ENCODE results near the gene ZNF420. TPM values are rescaled to one million over a fixed set of nuclear protein-coding genes. Genes with fewer than 3 reads are reported as not detected.
A peak's percentile ranks its signal among the peaks of the same experiment; 100 is the strongest.
"Not testable (repeated sequence)": the region's sequence is repeated elsewhere in the genome, so short reads cannot be mapped to it uniquely, and the experiment has no call there.

The ZNF420 gene
- polyA plus RNA-seq, 1 donor (not counting 4 experiments of a cell fraction or from before 2014, with no cell fraction given), result 5.0 TPM

- H3K4me2 ChIP-seq (ENCODE audit: control insufficient read depth, extremely low read depth, insufficient read depth, low read depth, low read length), result no peak overlapping the region
- no peaks in the 10 kb centered on the region for H3K4me1 ChIP-seq (ENCODE audit: control insufficient read depth, extremely low read depth, insufficient read depth, low read length)
- no peak overlapping the region for H3K27ac ChIP-seq (ENCODE audit: control insufficient read depth, insufficient read depth, low read length)
- H3K79me2 ChIP-seq (ENCODE audit: control insufficient read depth, insufficient read depth, low read length), result no peaks in the 10 kb centered on the region
- dilution Hi-C loops (cut with MboI; ENCODE audit: extremely low pct_ligation_motif_present, low sequenced_read_pairs), result no loop called here
- no peak overlapping the region for H3K4me3 ChIP-seq (ENCODE audit: control insufficient read depth in 2 of 3, extremely low read depth in 1 of 3, insufficient read depth in 2 of 3, low read depth in 1 of 3, low read length in 3 of 3)
- peaks cover 0 to 2% of the 10 kb centered on the region in 2 experiments for H3K36me3 ChIP-seq (ENCODE audit: control insufficient read depth in 2 of 2, extremely low read depth in 1 of 2, insufficient read depth in 2 of 2, low read length in 2 of 2)
- H3K9me3 ChIP-seq (ENCODE audit: control insufficient read depth, low read depth, low read length), result peaks cover 6% of the 10 kb centered on the region
- H3K9me1 ChIP-seq (ENCODE audit: control insufficient read depth, extremely low read depth, insufficient read depth, low read length), result no peaks in the 10 kb centered on the region
- no peak for DNase-seq (ENCODE audit: low read depth, low spot score)
- TF ChIP-seq CTCF (optimal IDR thresholded peaks at IDR 0.05 in 1 of 3, IDR thresholded peaks at IDR 0.05 in 1 of 3, conservative IDR thresholded peaks at IDR 0.05 in 1 of 3; ENCODE audit: extremely low read depth in 1 of 3, insufficient read depth in 2 of 3, low read length in 3 of 3) (peak in 2 of 3 experiments; percentile 5 to 25), EZH2 (IDR thresholded peaks at IDR 0.05; ENCODE audit: low read length) (no peak)
- H3K9ac ChIP-seq (ENCODE audit: control insufficient read depth, extremely low read depth, insufficient read depth, low read length), result no peak overlapping the region
- FAIRE-seq, result no peak
- H2AFZ ChIP-seq (ENCODE audit: control insufficient read depth, low read length), result no peak overlapping the region
- H3K27me3 ChIP-seq (ENCODE audit: control insufficient read depth, extremely low read depth, insufficient read depth, low read length), result no peaks in the 10 kb centered on the region
- H4K20me1 ChIP-seq (ENCODE audit: control insufficient read depth, extremely low read depth, insufficient read depth, low read length), result no peaks in the 10 kb centered on the region
Measured at GRCh38 chr19:37114001-37114400, 35.8 kb downstream of the ZNF420 start.

GRCh38 chr19:37122093-37122492 is 43.9 kb downstream of the ZNF420 start:
- H3K27me3 ChIP-seq (ENCODE audit: control insufficient read depth, extremely low read depth, insufficient read depth, low read length); H3K9ac ChIP-seq (ENCODE audit: control insufficient read depth, extremely low read depth, insufficient read depth, low read length); H3K79me2 ChIP-seq (ENCODE audit: control insufficient read depth, insufficient read depth, low read length); H3K9me1 ChIP-seq (ENCODE audit: control insufficient read depth, extremely low read depth, insufficient read depth, low read length); DNase-seq (ENCODE audit: low read depth, low spot score); dilution Hi-C loops (cut with MboI; ENCODE audit: extremely low pct_ligation_motif_present, low sequenced_read_pairs); H3K4me2 ChIP-seq (ENCODE audit: control insufficient read depth, extremely low read depth, insufficient read depth, low read depth, low read length); H3K27ac ChIP-seq (ENCODE audit: control insufficient read depth, insufficient read depth, low read length); H3K4me1 ChIP-seq (ENCODE audit: control insufficient read depth, extremely low read depth, insufficient read depth, low read length); H3K4me3 ChIP-seq (ENCODE audit: control insufficient read depth in 2 of 3, extremely low read depth in 1 of 3, insufficient read depth in 2 of 3, low read depth in 1 of 3, low read length in 3 of 3); H4K20me1 ChIP-seq (ENCODE audit: control insufficient read depth, extremely low read depth, insufficient read depth, low read length); H3K36me3 ChIP-seq (ENCODE audit: control insufficient read depth in 2 of 2, extremely low read depth in 1 of 2, insufficient read depth in 2 of 2, low read length in 2 of 2); FAIRE-seq; H2AFZ ChIP-seq (ENCODE audit: control insufficient read depth, low read length); H3K9me3 ChIP-seq (ENCODE audit: control insufficient read depth, low read depth, low read length): not testable (repeated sequence)
